GM20000 (cell line): Measurements from ENCODE around the gene COMMD7.

Source experiments
- DNase-seq: peaks from one replicate; pipeline ENCODE4 v3.0.0; 2012; ENCODE audit warnings: low spot score
- TF ChIP-seq, protein P1 (sequence below): IDR thresholded peaks from 2 replicates; pipeline ENCODE4 v1.5.1; 2012; ENCODE audit warnings: mild to moderate bottlenecking, control low read depth; ENCODE audit errors: extremely low read depth, missing control alignments

The COMMD7 gene

DNA sequence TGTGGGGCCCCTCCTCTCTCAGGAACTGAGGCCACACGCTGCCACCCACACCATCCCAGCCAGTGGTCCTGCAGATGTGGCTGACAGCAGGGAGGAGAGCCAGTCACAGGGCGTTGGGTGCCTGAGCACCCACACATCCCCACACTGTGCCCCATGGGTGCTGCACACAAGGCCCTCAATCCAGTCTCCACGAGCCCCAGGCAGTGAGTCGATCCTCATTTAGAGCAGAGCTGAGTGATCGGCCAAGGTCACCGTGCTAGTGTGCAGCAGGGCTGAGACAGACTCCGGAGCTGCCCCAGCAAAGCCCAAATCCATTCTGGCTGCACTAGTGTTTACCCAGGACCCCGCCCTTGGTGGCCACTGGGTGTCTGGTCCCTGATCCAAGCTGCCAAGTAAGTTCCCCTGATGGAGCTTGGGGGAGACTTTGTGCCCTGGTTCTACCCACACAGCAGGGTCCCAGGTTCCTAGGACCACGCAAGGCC is 78.5 kb downstream of the COMMD7 start:
- TF ChIP-seq, protein P1, sequence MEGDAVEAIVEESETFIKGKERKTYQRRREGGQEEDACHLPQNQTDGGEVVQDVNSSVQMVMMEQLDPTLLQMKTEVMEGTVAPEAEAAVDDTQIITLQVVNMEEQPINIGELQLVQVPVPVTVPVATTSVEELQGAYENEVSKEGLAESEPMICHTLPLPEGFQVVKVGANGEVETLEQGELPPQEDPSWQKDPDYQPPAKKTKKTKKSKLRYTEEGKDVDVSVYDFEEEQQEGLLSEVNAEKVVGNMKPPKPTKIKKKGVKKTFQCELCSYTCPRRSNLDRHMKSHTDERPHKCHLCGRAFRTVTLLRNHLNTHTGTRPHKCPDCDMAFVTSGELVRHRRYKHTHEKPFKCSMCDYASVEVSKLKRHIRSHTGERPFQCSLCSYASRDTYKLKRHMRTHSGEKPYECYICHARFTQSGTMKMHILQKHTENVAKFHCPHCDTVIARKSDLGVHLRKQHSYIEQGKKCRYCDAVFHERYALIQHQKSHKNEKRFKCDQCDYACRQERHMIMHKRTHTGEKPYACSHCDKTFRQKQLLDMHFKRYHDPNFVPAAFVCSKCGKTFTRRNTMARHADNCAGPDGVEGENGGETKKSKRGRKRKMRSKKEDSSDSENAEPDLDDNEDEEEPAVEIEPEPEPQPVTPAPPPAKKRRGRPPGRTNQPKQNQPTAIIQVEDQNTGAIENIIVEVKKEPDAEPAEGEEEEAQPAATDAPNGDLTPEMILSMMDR = no peak
- DNase-seq = no peak

DNA sequence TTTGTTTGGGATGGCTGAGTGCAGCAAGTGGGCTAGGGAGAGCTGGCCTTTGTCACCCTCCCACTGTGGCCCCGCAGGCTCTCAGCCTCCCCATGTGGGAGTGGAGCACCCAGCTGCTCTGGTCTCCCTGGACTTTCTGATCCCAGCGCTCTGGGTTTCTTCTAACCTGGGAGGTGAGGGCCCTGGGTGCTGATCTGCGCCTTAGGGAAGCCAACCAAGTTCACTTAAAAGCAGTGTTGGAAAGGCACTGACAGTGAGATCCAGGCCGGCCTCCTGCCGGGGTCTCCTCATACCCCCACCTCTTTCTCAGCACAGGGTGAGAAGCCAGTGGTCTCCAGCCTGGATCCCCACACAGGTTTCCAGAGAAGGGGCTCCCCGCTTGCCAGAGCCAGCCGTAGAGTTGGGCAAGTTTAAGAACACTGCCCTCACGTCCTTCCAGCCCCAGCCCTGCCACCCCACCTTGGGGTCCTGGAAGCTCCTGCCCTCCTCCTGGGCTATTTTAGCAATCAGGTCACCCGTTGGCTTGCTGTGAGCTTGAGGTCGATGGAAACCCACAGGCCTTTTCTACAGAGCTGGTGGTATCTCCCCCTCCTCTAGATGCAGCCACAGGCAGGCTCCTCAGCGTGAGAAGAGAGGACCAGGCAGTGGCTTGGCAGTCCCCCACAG is 79.1 kb downstream of the COMMD7 start:
- TF ChIP-seq, protein P1 = no peak
- no peak for DNase-seq

DNA sequence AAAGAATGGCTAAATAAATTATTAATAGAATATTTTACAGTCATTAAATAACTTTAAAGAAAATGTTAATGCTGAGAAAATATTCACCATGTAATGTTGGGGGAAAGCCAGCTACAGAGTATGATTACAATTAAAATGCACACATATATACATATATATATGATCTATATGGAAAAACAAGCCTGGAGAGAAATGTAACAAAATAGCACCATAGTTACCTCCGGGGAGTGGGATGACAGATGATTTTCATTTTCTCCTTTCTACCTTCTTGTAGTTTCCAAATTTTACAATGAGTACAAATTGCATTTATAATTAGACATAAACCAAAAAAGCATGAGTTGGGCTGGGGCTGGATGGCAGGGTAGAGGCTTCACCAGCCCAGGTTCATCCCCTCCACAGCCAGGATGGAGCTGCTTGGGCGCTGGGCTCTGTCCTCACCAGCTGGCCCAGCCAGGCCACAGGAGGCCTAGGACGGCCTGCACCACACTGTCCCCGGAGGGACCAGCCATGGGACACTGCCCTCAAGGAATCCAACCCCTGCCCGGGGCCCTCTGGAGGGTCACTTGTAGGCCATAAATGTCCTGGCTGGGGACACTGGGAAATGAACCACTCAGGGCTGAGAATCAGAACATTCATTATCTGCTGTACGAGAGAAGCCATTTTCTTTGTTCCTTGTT is 79.8 kb downstream of the COMMD7 start:
- DNase-seq = no peak
- TF ChIP-seq, protein P1 = no peak

DNA sequence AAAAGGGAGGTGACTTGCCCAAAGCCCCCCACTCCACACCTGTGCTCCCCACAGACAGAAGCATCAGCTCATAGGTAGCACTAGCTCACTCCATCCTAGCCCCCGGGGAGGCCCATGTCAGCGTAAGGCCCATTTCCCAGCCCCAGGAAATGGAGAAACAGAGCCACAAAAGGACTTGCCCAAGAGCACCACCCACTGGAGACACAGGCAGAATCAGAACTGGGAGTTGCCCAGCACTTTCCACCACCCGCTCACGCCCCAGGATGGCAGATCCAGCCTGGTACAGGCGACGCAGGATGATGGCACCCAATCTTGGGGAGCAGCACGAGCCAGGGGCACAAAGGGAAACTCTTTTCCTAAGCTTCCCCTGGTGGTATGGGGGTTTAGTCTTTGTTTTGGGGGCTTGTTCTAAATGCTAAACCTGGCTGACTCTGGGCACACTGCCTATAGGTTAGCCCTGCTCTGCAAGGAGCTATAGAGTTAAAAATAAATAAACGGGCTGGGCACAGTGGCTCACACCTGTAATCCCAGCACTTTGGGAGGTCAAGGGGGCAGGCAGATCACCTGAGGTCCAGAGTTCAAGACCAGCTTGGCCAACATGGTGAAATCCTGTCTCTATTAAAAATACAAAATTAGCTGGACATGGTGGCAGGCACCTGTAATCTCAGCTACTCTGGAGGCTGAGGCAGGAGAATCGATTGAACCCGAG is 81.3 kb downstream of the COMMD7 start:
- DNase-seq = no peak
- TF ChIP-seq, protein P1 = no peak

DNA sequence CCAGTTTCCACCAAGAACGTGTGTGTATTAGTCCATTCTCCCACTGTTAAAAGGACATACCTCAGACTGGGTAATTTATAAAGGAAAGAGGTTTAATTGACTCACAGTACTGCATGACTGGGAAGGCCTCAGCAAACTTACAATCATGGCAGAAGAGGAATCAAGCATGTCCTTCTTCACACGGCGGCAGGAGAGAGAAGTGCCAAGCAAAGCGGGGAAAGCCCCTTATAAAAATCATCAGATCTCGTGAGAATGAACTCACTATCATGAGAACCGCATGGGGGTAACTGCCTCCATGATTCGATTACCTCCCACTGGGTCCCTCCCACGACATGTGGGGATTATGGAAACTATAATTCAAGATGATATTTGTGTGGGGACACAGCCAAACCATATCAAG is 82.6 kb downstream of the COMMD7 start:
- DNase-seq = no peak
- TF ChIP-seq, protein P1 = no peak

DNA sequence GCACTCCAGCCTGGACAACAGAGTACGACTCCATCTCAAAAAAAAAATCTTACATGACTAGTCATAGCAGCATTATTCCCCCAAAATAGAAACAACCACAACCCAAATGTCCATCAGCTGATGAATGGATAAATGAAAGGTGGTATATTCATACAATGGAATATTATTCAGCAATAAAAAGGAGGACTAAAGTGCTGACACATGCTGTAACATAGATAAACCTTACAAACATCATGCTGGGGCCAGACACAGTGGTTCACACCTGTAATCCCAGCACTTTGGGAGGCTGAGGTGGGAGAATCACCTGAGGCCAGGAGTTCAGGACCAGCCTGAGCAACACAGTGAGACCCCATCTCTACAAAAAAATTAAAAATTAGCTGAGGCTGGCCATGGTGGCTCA is 86.4 kb downstream of the COMMD7 start:
- TF ChIP-seq, protein P1 = no peak
- no peak for DNase-seq
